ENCODE results near the gene ABCA7. TPM values are rescaled to one million over a fixed set of nuclear protein-coding genes. Genes with fewer than 3 reads are reported as not detected.

ABCA7 gene
- total RNA-seq, 1 donor from 2014 or later = 110 TPM

- DNase-seq = peak; percentile 58
- Mint-ChIP-seq H3K4me1 (ENCODE audit: low read depth, unreplicated experiment) (no peaks in the 10 kb centered on the region), H3K9me3 (ENCODE audit: unreplicated experiment) (peaks cover 8% of the 10 kb centered on the region), H3K27me3 (ENCODE audit: unreplicated experiment) (no peaks in the 10 kb centered on the region), H3K36me3 (ENCODE audit: unreplicated experiment) (no peaks in the 10 kb centered on the region), H3K27ac (ENCODE audit: unreplicated experiment) (peak overlapping the region; percentile 33), H3K4me3 (ENCODE audit: unreplicated experiment) (peak overlapping the region; percentile 80)
- TF ChIP-seq CTCF (IDR thresholded peaks at IDR 0.05; ENCODE audit: partially characterized antibody, unreplicated experiment) = no peak
Measured at GRCh38 chr19:1105008-1105872, 65.3 kb downstream of the ABCA7 start.

GRCh38 chr19:1105873-1106840 is 66.2 kb downstream of the ABCA7 start:
- Mint-ChIP-seq H3K27me3 (ENCODE audit: unreplicated experiment) (no peaks in the 10 kb centered on the region), H3K4me3 (ENCODE audit: unreplicated experiment) (peak overlapping the region; percentile 68), H3K27ac (ENCODE audit: unreplicated experiment) (no peak overlapping the region), H3K36me3 (ENCODE audit: unreplicated experiment) (no peaks in the 10 kb centered on the region), H3K4me1 (ENCODE audit: low read depth, unreplicated experiment) (peaks cover 2% of the 10 kb centered on the region), H3K9me3 (ENCODE audit: unreplicated experiment) (peaks cover 8% of the 10 kb centered on the region)
- no peak for DNase-seq
- TF ChIP-seq CTCF (IDR thresholded peaks at IDR 0.05; ENCODE audit: partially characterized antibody, unreplicated experiment) = no peak

- TF ChIP-seq CTCF (IDR thresholded peaks at IDR 0.05; ENCODE audit: partially characterized antibody, unreplicated experiment) = peak; percentile 12
- Mint-ChIP-seq H3K9me3 (ENCODE audit: unreplicated experiment) (peaks cover 8% of the 10 kb centered on the region), H3K36me3 (ENCODE audit: unreplicated experiment) (no peaks in the 10 kb centered on the region), H3K27me3 (ENCODE audit: unreplicated experiment) (no peaks in the 10 kb centered on the region), H3K4me1 (ENCODE audit: low read depth, unreplicated experiment) (peaks cover 2% of the 10 kb centered on the region), H3K4me3 (ENCODE audit: unreplicated experiment) (no peak overlapping the region), H3K27ac (ENCODE audit: unreplicated experiment) (no peak overlapping the region)
- no peak for DNase-seq
Measured at GRCh38 chr19:1106841-1107660, 67.1 kb downstream of the ABCA7 start.

GRCh38 chr19:1107661-1108261 is 67.9 kb downstream of the ABCA7 start:
- no peak for DNase-seq
- Mint-ChIP-seq H3K27ac (ENCODE audit: unreplicated experiment) (no peak overlapping the region), H3K27me3 (ENCODE audit: unreplicated experiment) (peaks cover 1% of the 10 kb centered on the region), H3K36me3 (ENCODE audit: unreplicated experiment) (no peaks in the 10 kb centered on the region), H3K9me3 (ENCODE audit: unreplicated experiment) (peaks cover 7% of the 10 kb centered on the region), H3K4me1 (ENCODE audit: low read depth, unreplicated experiment) (peaks cover 2% of the 10 kb centered on the region), H3K4me3 (ENCODE audit: unreplicated experiment) (no peak overlapping the region)
- TF ChIP-seq CTCF (IDR thresholded peaks at IDR 0.05; ENCODE audit: partially characterized antibody, unreplicated experiment) = no peak
